GM18507 (cell line): ENCODE results near the gene ARL4A.
"Not testable (repeated sequence)": the region's sequence is repeated elsewhere in the genome, so short reads cannot be mapped to it uniquely, and the experiment has no call there.

Source experiments
- DNase-seq: peaks from one replicate; pipeline ENCODE4 v3.0.0; 2011; ENCODE audit warnings: low read depth; ENCODE audit not compliant: insufficient read length; ENCODE audit errors: extremely low spot score
- FAIRE-seq: peaks from 2 replicates; lab custom pipeline; 2011; peaks lifted over from hg19 to GRCh38; lab: Jason Lieb, UNC

The ARL4A gene

DNA sequence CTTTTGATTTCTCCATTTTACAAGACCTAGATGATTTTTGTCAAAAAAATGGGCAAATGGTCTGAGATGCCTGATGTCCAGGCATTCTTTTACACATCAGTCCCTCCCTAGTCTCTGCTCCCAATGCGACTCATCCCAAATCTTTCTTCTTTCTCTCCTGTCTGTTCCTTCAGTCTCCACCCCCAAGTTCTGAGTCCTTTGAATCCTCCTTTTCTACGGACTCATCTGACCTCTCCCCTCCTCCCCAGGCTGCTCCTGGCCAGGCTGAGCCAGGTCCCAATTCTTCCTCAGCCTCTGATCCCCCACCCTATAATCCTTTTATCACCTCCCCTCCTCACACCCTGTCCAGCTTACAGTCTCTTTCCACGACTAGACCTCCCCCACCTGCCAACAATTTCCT lies 26.4 kb upstream of the ARL4A start:
- not testable (repeated sequence) for FAIRE-seq, DNase-seq

DNA sequence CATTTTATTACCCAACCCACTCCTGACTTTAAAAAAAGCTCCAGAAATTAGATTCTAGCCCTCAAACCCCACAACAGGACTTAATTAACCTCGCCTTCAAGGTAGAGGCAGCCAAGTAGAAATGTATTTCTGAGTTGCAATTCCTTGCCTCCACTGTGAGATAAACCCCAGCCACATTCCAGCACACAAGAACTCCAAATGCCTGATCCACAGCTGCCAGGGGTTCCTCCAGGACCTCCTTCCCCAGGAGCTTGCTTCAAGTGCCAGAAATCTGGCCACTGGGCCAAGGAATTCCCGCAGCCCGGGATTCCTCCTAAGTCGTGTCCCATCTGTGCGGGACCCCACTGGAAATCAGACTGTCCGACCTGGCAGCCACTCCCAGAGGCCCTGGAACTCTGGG lies 25.9 kb upstream of the ARL4A start:
- DNase-seq (no peak), FAIRE-seq (no peak)

DNA sequence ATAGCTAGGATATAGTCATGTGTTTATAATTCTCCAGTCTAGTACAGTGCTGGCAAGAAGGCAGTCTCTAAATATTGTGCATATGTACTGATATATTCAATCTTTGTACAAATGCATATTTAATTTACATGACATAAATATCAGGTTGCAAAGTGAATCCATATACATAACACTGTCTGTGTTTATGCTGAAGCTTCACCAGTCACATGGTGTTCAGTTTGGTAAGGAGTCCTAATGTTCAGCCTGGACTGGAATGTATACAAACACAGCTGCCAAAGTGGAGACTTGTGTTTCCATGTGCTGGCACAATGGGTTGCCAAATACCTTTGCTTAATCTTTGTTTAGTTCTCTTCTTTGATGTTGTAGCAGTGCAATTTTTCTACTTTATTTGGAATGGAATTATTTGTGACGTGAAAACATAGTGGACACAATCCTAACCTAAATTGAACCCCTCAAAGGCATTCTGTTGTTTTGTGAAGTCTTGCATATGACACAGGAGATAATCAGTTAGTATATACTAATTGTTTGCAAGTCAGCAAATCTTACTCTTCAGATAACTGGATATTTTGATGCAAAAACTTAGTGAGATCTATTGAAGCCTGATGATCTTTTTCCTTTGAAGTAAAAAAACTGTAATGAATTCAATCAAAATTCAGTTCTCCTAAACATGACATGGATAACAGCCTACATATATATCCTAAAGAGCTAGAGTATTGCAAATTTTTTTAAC lies 17.3 kb upstream of the ARL4A start:
- FAIRE-seq (no peak), DNase-seq (no peak)

DNA sequence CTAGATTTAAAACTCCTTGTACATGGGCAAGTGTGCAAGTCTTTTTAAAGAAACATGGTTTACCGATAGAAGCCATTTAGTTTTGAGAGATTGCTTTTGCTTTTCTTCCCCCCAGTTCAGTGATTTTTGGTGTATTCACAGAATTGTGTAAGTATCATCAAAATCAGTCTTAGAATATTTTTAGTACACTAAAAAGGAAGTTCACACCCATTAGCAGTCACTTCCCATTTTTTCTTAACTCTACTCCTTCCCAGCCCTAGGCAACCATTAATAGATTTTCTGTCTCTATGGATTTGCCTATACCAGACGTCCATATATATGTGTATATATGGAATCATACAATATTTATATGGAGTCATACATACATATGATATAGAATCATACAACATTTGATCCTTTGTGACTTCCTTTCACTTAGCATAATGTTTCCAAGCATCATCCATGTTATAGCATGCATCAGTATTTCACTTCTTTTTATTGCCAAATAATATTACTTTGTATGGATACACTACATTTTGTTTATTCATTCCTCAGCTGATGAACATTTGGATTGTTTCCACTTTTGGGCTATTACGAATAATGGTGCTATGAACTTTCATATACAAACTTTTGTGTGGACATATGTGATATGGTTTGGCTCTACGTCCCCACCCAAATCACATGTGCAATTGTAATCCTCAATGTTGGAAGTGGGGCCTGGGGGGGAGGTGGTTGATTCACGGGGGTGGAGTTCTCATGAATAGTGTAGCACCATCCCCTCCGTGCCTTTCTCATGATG lies 16.5 kb upstream of the ARL4A start:
- FAIRE-seq: no peak
- DNase-seq: no peak

DNA sequence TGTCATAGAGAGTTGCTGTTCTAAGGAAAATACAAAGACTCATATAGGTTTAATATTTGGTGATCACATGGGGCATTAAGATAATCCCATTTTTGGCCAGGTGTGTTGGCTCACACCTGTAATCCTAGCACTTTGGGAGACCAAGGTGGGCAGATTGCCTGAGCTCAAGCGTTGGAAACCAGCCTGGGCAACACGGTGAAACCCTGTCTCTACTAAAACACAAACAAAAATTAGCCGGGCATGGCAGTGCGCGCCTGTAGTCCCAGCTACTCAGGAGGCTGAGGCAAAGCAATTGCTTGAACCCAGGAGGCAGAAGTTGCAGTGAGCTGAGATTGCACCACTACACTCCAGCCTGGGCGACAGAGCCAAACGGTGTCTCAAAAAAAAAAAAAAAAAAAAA lies 14.0 kb upstream of the ARL4A start:
- FAIRE-seq: not testable (repeated sequence)

DNA sequence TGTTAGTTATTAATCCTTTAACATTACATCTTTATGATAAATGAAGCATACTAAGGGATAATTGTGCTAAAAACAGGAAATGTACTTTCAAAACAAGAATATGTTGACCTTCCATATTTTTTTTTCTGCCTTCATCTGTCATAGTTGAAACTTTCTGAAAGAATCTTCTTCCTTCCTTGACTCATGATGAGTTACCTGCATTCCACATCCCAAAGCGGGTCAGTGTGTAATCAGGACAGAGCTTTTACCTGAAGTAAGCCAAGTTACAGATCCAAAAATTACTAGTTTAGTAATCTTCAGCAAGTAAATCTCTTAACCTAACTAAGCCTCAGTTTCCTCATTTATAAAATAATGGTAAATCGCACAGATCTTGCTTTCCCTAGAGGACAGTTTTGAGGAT lies 13.4 kb upstream of the ARL4A start:
- FAIRE-seq (no peak), DNase-seq (no peak)

More for the DNA sequence above, 14.0 kb upstream of the ARL4A start:
- not testable (repeated sequence) for DNase-seq

DNA sequence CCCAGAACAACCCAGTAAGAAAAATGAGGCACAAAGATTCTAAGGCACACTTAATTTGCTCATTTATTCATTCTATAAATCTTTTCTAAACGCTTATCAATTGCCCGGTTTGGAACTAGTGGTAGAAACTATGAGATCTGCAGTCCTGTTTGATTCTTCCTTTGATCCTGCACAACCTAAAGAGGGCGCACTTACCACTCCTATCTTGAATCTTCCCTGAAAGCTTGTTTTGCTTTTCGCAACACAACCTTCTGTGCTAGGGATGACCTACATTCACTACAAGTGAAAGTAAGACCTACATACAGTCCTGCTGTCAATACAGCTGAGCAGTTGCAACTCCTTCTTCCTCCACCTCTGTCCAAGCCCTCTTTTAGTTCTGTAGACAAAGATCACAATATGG lies 12.6 kb upstream of the ARL4A start:
- no peak for FAIRE-seq
- no peak for DNase-seq

DNA sequence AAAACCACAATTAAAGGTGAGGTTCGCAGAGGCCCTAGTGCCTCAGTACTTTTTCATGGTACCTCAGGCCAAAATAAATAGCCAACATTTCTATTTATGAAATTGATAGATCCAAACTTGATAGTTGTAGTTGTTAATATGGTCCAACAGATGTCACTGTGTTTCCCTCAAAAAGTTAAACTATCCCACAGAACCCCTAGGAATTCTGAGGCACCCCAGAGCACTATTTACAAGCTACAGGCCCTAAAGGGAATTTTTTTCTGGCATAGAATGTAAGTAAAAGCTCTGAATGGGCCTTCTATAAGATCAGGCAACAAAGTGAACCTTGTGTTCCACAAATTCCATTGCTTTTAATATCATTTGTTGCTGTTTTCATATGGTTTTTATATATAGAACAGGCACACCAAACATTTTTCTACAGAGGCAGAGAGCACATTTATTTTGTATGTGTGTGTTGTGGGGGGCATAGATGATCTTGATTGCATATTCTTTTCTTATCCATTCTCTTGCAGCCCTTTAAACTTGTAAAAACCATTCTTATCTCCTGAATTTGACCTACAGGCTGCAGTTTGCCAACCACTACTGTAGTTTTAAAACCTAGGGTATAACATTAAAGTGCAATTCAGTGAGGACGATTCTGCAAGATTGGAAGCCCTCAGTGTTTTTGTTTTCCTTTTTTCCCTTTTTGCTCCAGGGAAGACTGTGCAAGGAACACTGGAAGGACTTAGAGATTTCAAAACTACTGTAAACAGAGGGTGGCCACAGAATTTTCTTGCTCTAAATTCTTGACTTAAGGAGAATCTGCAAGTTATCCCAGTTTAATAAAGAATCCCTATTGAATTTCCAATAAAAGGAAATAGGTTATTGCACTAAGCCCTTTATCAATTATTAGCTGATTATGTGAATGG lies 3.5 kb upstream of the ARL4A start:
- DNase-seq (no peak), FAIRE-seq (no peak)

DNA sequence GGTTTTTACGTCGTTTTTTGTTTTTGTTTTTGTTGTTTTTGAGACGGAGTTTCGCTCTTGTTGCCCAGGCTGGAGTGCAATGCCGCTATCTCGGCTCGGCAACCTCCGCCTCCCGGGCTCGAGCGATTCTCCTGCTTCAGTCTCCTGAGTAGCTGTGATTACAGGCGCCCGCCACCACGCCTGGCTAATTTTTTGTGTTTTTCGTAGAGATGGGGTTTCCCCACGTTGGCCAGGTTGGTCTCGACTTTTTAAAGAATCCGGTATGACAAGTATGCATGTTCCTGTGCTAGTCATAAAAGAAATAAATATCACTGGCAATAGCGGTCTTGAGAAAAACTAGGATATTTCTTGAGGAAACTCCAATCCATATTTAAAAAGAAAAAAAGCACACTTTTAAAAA lies 2.7 kb upstream of the ARL4A start:
- no peak for FAIRE-seq
- DNase-seq: no peak

DNA sequence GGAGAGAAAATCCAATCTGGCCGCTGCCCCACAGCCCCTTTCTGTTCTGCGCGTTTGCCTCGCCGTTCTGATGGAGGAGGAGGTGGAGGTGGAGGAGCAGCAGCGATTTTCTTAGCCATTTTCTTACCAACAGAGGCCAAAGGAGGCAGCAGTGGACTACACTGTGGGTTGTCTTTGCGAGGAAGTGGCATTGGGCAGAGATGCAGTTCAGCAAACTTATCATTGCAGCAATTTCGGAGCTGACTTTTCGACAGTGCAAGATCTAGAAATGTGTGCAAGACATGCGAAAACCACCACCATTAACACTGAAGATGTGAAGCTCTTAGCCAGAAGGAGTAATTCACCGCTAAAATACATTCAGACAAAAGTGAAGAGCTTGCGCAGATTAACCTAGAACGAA lies 1.9 kb upstream of the ARL4A start:
- FAIRE-seq: no peak
- no peak for DNase-seq

DNA sequence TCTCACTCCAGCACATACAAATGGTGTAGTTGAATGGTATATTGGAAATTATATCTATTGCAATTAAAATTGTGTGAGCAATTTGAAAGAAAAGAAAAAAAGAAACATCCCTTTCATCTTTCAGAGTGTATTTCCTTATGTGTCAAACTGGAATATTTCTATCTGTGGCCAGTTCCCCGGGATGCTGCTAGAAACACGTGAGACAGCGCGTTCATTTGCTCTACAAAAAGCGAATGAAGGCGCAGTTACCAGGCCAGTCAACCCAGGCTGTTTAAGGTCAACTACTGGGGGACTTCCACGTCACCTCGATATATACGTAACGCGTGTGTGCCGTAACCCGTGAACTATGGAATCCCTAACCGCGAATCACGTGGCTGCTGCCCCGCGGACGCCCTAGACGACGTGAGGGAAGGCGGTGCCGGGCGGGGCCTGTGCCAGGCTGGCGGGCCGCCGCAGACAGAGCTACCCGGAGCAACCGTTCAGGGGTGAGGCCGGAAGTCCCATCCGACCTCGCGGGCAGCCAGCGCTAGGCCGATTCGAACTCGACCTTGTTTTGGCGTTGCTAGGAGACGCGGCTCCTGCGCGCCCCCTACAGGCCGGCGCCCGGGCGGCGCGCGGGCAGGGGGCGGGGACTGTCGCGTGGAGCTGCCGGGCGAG lies 1.1 kb upstream of the ARL4A start:
- DNase-seq: peak; percentile 65
- peak; percentile 94 for FAIRE-seq

DNA sequence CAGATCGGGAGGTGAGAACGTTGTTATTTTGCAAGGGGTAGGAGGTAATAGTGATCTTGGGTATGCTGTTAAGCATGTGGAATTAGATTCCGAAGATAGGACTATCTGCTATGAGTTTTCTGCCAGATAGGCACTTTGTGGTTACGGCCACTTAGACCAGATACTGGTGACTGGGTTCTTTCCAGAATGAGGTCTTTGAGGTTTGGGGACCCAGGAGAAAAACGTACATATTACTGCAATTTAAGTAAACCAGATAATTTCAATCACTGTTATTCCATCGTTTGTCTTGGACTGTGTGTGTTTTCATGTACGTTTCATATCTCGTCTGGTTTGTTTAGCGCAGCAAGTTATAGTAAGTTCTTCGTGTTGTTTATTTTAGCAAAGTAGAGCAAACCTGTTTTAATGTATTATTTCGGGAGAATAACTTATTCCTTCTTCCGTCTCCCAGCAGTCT lies 312 bp downstream of the ARL4A start:
- no peak for DNase-seq
- FAIRE-seq: no peak

DNA sequence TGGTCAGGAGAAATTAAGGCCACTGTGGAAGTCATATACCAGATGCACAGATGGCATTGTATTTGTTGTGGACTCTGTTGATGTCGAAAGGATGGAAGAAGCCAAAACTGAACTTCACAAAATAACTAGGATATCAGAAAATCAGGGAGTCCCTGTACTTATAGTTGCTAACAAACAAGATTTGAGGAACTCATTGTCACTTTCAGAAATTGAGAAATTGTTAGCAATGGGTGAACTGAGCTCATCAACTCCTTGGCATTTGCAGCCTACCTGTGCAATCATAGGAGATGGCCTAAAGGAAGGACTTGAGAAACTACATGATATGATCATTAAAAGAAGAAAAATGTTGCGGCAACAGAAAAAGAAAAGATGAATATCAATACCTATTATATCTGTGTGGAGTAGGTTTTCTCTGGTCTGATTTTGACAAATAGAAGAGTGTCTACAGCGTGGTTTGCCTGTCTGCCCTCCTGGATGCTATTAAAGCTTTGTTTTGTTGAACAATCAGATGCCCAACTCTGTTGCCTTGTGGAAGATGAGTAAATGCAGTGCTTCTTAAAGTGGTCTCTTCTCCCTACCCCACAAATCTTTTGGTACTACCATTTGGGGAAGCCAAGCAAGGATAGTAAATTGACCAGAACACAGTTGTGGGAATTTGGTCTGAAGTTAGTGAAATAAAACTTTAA lies 1.2 kb downstream of the ARL4A start:
- not testable (repeated sequence) for FAIRE-seq, DNase-seq

DNA sequence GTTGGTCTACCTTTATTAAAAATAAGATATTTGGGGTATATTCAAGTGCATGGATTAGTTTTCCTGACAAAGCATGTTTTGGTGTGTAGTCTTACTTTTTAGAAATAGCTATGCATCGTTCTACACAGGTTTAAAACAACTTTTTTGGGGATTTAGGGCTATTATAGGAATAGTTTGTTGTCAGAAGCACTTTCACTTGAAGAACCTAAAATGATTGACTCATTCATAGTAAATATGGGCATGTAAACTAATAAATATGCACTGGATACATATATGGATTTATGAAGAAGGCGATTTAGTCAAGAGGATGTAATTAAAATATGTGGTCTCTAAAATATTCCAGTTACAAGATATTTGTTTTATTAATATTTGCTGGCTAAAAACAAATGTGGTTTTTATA lies 2.0 kb downstream of the ARL4A start:
- no peak for FAIRE-seq
- no peak for DNase-seq

DNA sequence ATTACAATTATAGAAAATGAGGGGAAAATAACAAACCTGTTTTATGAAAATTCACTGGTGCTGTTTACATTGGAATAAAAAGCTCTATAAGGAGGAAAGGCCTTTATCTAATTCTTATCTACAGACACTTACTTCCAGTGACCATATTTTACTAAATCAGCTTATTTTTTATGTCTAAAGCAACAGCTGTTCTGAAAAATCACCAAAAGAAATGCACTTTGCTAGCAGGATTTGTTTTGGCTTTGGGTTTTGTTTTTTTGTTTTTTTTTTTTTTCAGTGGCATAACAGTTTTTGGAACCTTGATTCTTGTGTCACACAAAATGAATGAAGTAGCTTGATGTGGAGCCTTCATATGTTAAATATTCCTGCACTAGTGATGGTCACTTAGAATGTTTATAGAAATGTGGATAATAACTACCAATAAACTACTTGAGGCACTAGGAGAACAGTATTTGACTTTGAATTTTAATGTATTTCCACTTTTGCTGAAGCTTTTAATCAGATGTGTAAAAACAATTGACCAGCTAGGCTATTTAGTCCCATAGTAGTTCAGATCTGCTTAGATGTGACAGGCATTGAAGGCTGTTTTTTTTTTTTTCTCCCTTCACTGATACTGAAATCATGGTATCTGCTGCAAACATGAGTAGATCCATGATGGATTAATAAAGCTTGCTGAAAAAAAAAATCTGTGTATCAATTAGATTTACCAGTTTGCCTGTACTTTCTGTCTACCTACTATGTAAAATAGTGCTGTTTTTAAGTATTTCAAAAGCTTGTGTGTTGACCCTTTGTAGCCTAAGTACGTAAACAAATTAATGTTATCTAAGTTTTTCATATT lies 2.8 kb downstream of the ARL4A start:
- DNase-seq: no peak
- no peak for FAIRE-seq

DNA sequence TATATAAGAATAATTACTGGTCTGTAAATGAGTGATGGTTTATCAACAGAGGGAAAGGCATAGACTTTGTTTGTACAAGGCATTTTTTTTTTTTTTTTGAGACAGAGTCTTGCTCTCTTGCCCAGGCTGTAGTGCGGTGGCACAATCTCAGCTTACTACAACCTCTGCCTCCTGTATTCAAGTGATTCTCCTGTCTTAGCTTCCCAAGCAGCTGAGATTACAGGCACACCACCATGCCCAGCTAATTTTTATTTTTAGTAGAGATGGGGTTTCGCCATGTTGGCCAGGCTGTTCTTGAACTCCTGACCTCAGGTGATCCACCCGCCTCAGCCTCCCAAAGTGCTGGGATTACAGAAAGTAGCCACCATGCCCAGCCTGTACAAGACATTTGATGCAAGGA lies 4.0 kb downstream of the ARL4A start:
- FAIRE-seq, DNase-seq: not testable (repeated sequence)

DNA sequence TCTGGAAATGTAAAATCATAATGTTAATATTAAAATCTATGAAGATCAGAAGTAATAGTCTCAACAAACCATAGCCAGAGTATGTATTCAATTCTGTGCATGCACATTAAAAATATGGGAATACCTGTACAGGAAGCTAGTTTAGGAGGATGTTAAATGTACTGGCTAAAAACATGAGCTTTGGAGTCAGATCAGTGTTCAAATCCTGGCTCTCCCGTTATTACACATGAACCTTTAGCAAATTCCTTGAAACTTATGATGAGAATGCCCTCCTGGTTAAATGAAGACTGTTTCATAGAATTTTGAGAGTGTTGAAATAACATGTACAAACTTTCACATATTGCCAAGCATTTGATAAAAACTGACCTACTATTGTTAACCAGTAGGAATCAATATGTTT lies 4.6 kb downstream of the ARL4A start:
- DNase-seq (no peak), FAIRE-seq (no peak)
